ENCODE data around the gene PARP6. TPM values are rescaled to one million over a fixed set of nuclear protein-coding genes. Genes with fewer than 3 reads are reported as not detected.

PARP6 gene
- polyA plus RNA-seq, 1 donor (not counting 4 experiments of a cell fraction or from before 2014, with no cell fraction given): 51.0 TPM

DNA sequence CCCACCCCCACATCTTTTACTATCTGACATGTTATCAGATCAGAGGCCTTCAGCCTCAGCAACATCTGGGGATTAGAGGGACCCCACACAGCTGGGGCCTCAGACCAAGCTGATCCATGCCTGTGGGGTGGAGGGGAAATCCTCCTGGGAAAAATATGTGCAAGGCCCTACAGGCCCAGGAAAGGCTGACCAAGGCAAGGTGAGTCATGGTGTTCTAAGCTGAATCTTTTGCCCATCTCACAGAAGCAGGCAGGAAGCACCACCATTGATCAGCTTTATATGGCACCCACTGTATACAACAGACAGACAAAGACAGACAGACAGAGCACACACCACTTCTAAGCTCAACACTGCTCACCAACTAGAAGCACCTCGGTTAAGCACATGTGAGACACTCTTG lies 12.4 kb upstream of the PARP6 start:
- no peaks in the 10 kb centered on the region for H3K27me3 ChIP-seq (ENCODE audit: control insufficient read depth, extremely low read depth, insufficient read depth, low read length)
- peak overlapping the region; percentile 17 for H3K4me2 ChIP-seq (ENCODE audit: control insufficient read depth, extremely low read depth, insufficient read depth, low read depth, low read length)
- no peaks in the 10 kb centered on the region for H3K9me3 ChIP-seq (ENCODE audit: control insufficient read depth, low read depth, low read length)
- DNase-seq (ENCODE audit: low read depth, low spot score): no peak
- H3K9ac ChIP-seq (ENCODE audit: control insufficient read depth, extremely low read depth, insufficient read depth, low read length): no peak overlapping the region
- TF ChIP-seq, protein P1, sequence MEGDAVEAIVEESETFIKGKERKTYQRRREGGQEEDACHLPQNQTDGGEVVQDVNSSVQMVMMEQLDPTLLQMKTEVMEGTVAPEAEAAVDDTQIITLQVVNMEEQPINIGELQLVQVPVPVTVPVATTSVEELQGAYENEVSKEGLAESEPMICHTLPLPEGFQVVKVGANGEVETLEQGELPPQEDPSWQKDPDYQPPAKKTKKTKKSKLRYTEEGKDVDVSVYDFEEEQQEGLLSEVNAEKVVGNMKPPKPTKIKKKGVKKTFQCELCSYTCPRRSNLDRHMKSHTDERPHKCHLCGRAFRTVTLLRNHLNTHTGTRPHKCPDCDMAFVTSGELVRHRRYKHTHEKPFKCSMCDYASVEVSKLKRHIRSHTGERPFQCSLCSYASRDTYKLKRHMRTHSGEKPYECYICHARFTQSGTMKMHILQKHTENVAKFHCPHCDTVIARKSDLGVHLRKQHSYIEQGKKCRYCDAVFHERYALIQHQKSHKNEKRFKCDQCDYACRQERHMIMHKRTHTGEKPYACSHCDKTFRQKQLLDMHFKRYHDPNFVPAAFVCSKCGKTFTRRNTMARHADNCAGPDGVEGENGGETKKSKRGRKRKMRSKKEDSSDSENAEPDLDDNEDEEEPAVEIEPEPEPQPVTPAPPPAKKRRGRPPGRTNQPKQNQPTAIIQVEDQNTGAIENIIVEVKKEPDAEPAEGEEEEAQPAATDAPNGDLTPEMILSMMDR (optimal IDR thresholded peaks at IDR 0.05 in 1 of 3, IDR thresholded peaks at IDR 0.05 in 1 of 3, conservative IDR thresholded peaks at IDR 0.05 in 1 of 3; ENCODE audit: extremely low read depth in 1 of 3, insufficient read depth in 2 of 3, low read length in 3 of 3): no peak
- no peak for TF ChIP-seq EZH2 (IDR thresholded peaks at IDR 0.05; ENCODE audit: low read length)
- no peaks in the 10 kb centered on the region for H3K79me2 ChIP-seq (ENCODE audit: control insufficient read depth, insufficient read depth, low read length)
- H4K20me1 ChIP-seq (ENCODE audit: control insufficient read depth, extremely low read depth, insufficient read depth, low read length): no peaks in the 10 kb centered on the region
- no peaks in the 10 kb centered on the region for H3K36me3 ChIP-seq (ENCODE audit: control insufficient read depth in 2 of 2, extremely low read depth in 1 of 2, insufficient read depth in 2 of 2, low read length in 2 of 2)
- H2AFZ ChIP-seq (ENCODE audit: control insufficient read depth, low read length): peak overlapping the region; percentile 30
- peak; percentile 88 for FAIRE-seq
- peaks cover 14% of the 10 kb centered on the region for H3K4me1 ChIP-seq (ENCODE audit: control insufficient read depth, extremely low read depth, insufficient read depth, low read length)
- no peak overlapping the region for H3K27ac ChIP-seq (ENCODE audit: control insufficient read depth, insufficient read depth, low read length)
- no peaks in the 10 kb centered on the region for H3K9me1 ChIP-seq (ENCODE audit: control insufficient read depth, extremely low read depth, insufficient read depth, low read length)
- dilution Hi-C loops (cut with MboI; ENCODE audit: extremely low pct_ligation_motif_present, low sequenced_read_pairs): no loop called here
- no peak overlapping the region for H3K4me3 ChIP-seq (ENCODE audit: control insufficient read depth in 2 of 3, extremely low read depth in 1 of 3, insufficient read depth in 2 of 3, low read depth in 1 of 3, low read length in 3 of 3)

DNA sequence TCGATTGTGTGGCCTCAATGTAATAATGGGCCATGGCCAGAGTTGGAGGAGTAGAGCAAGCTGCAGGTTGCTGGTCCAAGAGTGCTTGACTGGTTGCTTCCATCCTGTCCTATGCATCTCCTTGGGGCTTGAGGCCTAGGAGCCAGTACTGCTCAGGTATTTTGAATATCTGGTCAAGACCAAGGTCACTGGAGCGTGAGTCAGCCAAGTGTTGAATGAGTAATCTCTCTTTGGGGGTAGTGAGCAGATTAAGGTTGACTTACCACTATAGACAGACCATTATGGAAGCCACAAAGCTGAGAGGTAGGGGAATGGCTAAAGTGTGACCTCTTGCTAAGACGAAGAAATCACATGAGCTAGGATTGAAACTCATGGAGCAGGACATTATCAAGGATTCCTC lies 9.4 kb upstream of the PARP6 start:
- Histone ChIP-seq H3K9me1 (ENCODE audit: control insufficient read depth, extremely low read depth, insufficient read depth, low read length) (no peaks in the 10 kb centered on the region), H4K20me1 (ENCODE audit: control insufficient read depth, extremely low read depth, insufficient read depth, low read length) (no peaks in the 10 kb centered on the region), H3K4me1 (ENCODE audit: control insufficient read depth, extremely low read depth, insufficient read depth, low read length) (peaks cover 14% of the 10 kb centered on the region), H3K36me3 (ENCODE audit: control insufficient read depth in 2 of 2, extremely low read depth in 1 of 2, insufficient read depth in 2 of 2, low read length in 2 of 2) (no peaks in the 10 kb centered on the region), H3K4me2 (ENCODE audit: control insufficient read depth, extremely low read depth, insufficient read depth, low read depth, low read length) (no peak overlapping the region), H3K27ac (ENCODE audit: control insufficient read depth, insufficient read depth, low read length) (no peak overlapping the region), H2AFZ (ENCODE audit: control insufficient read depth, low read length) (no peak overlapping the region), H3K9ac (ENCODE audit: control insufficient read depth, extremely low read depth, insufficient read depth, low read length) (no peak overlapping the region), H3K9me3 (ENCODE audit: control insufficient read depth, low read depth, low read length) (no peaks in the 10 kb centered on the region), H3K4me3 (ENCODE audit: control insufficient read depth in 2 of 3, extremely low read depth in 1 of 3, insufficient read depth in 2 of 3, low read depth in 1 of 3, low read length in 3 of 3) (no peak overlapping the region), H3K27me3 (ENCODE audit: control insufficient read depth, extremely low read depth, insufficient read depth, low read length) (no peaks in the 10 kb centered on the region), H3K79me2 (ENCODE audit: control insufficient read depth, insufficient read depth, low read length) (no peaks in the 10 kb centered on the region)
- TF ChIP-seq, protein P1 (optimal IDR thresholded peaks at IDR 0.05 in 1 of 3, IDR thresholded peaks at IDR 0.05 in 1 of 3, conservative IDR thresholded peaks at IDR 0.05 in 1 of 3; ENCODE audit: extremely low read depth in 1 of 3, insufficient read depth in 2 of 3, low read length in 3 of 3): no peak
- TF ChIP-seq EZH2 (IDR thresholded peaks at IDR 0.05; ENCODE audit: low read length): no peak
- no peak for FAIRE-seq
- dilution Hi-C loops (cut with MboI; ENCODE audit: extremely low pct_ligation_motif_present, low sequenced_read_pairs): no loop called here
- DNase-seq (ENCODE audit: low read depth, low spot score): no peak

Data from keratinocyte (primary cell).